Muscle layer of duodenum (tissue), 2 donors: Measurements from ENCODE around the gene UNC13C.

Experiments
- H3K27ac ChIP-seq: one replicate; pipeline ENCODE4 v1.7.0; 2013; ENCODE audit warnings: mild to moderate bottlenecking, low read length
- H3K27me3 ChIP-seq: one replicate; pipeline ENCODE4 v1.7.0; 2013; ENCODE audit warnings: low read depth, mild to moderate bottlenecking, control low read depth, low read length
- H3K36me3 ChIP-seq, 2 donors: one replicate each; pipeline ENCODE4 v1.7.0; 2013; ENCODE audit warnings: low read length in 2 of 2, control low read depth in 1 of 2, mild to moderate bottlenecking in 1 of 2; ENCODE audit not compliant: insufficient read depth in 2 of 2, control insufficient read depth in 1 of 2
- H3K4me1 ChIP-seq, 2 donors: one replicate each; pipeline ENCODE4 v1.7.0; 2013; ENCODE audit warnings: low read length in 2 of 2, mild to moderate bottlenecking in 2 of 2, control low read depth in 1 of 2, moderate library complexity in 1 of 2; ENCODE audit not compliant: insufficient read depth in 2 of 2, control insufficient read depth in 1 of 2
- H3K4me3 ChIP-seq, 2 donors: one replicate each; pipeline ENCODE4 v1.7.0; 2013; ENCODE audit warnings: low read length in 2 of 2, low read depth in 1 of 2, mild to moderate bottlenecking in 1 of 2
- H3K9me3 ChIP-seq, 2 donors: one replicate each; pipeline ENCODE4 v1.7.0; 2013; ENCODE audit warnings: low read length in 2 of 2, control low read depth in 1 of 2, mild to moderate bottlenecking in 1 of 2; ENCODE audit not compliant: control insufficient read depth in 1 of 2
- donor health status: healthy.

UNC13C gene

GRCh38 chr15:54307926-54308325 is 329.7 kb downstream of the UNC13C start:
- Histone ChIP-seq H3K9me3 (no peaks in the 10 kb centered on the region), H3K27ac (no peak overlapping the region), H3K27me3 (no peaks in the 10 kb centered on the region), H3K4me1 (no peaks in the 10 kb centered on the region), H3K4me3 (no peak overlapping the region), H3K36me3 (no peaks in the 10 kb centered on the region)

DNA sequence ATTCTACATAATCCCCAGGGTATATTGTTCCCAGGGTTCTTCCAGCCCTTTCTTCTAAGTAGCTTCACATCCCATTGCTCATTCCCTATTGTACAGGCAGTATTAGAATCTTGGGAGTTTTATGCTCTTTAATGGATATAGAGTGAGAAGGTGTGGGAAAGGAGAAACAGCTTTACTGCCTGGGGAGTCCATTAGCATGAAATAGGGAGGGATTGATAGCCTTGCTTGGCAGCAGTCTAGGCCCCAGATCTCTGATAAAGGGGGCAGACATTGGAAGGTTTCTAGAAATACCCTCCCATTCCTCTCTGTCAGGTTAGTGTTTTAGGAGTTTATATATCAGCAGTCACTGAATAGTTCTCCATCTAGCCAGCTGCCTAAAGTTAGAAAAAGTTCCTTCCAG is 334.3 kb downstream of the UNC13C start:
- no peaks in the 10 kb centered on the region for H3K27me3 ChIP-seq
- H3K4me1 ChIP-seq: no peaks in the 10 kb centered on the region
- H3K27ac ChIP-seq: no peak overlapping the region
- H3K4me3 ChIP-seq: no peak overlapping the region
- H3K9me3 ChIP-seq: no peaks in the 10 kb centered on the region
- no peaks in the 10 kb centered on the region for H3K36me3 ChIP-seq

DNA sequence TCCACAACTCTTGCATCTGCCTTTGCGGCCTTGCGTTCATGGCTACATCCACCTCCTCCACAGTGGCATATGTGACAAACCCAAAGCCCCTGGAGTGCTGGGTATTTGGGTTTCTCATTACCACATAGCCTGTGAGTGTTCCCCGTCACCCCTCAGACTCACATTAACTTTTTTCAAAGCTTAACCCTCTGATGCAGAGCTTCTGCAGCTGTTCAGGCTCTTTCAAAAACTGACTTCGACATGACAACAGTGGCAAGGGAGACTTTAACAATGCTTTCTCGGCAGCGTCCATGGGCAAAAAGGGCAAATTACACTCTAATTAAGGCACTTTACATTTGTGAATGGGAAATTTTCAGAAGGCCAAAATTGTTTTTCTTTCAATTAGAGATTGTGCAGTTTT is 343.2 kb downstream of the UNC13C start:
- Histone ChIP-seq H3K36me3 (no peaks in the 10 kb centered on the region), H3K4me3 (no peak overlapping the region), H3K4me1 (no peaks in the 10 kb centered on the region), H3K9me3 (no peaks in the 10 kb centered on the region), H3K27me3 (no peaks in the 10 kb centered on the region), H3K27ac (no peak overlapping the region)

GRCh38 chr15:54322341-54322740 is 344.1 kb downstream of the UNC13C start:
- Histone ChIP-seq H3K36me3 (no peaks in the 10 kb centered on the region), H3K4me3 (no peak overlapping the region), H3K4me1 (no peaks in the 10 kb centered on the region), H3K9me3 (no peaks in the 10 kb centered on the region), H3K27me3 (no peaks in the 10 kb centered on the region), H3K27ac (no peak overlapping the region)

GRCh38 chr15:54345301-54345700 is 367.1 kb downstream of the UNC13C start:
- Histone ChIP-seq H3K27ac (no peak overlapping the region), H3K27me3 (no peaks in the 10 kb centered on the region), H3K4me1 (no peaks in the 10 kb centered on the region), H3K9me3 (no peaks in the 10 kb centered on the region), H3K4me3 (no peak overlapping the region), H3K36me3 (no peaks in the 10 kb centered on the region)

DNA sequence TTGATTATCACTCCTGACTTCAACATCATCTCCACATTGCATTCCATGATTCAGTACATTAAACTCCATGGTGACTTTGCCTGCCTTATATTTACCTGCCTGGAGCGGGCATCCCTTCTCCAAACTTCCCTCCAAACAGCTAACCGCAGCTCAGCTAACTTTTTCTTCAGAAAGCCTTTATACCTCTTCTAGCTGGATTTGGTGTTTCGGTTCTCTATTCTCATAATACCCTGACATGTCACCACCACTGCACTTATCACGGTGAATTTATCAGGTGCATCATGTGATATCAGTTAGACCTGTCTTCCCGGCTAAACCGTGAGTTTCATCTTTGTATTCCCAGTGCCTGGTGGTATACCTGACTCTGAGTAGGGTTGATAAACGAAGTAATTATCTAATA is 367.6 kb downstream of the UNC13C start:
- no peaks in the 10 kb centered on the region for H3K9me3 ChIP-seq
- H3K27me3 ChIP-seq: no peaks in the 10 kb centered on the region
- no peak overlapping the region for H3K27ac ChIP-seq
- no peaks in the 10 kb centered on the region for H3K4me1 ChIP-seq
- no peak overlapping the region for H3K4me3 ChIP-seq
- H3K36me3 ChIP-seq: no peaks in the 10 kb centered on the region

- Histone ChIP-seq H3K36me3 (no peaks in the 10 kb centered on the region), H3K27ac (no peak overlapping the region), H3K27me3 (no peaks in the 10 kb centered on the region), H3K9me3 (no peaks in the 10 kb centered on the region), H3K4me1 (no peaks in the 10 kb centered on the region), H3K4me3 (no peak overlapping the region)
These were observed 369.0 kb downstream of the UNC13C start for GRCh38 chr15:54347082-54347827.

GRCh38 chr15:54353726-54354125 is 375.5 kb downstream of the UNC13C start:
- Histone ChIP-seq H3K27me3 (no peaks in the 10 kb centered on the region), H3K36me3 (no peaks in the 10 kb centered on the region), H3K9me3 (peaks cover 0 to 2% of the 10 kb centered on the region in 2 donors), H3K4me3 (no peak overlapping the region), H3K4me1 (no peaks in the 10 kb centered on the region), H3K27ac (no peak overlapping the region)

- Histone ChIP-seq H3K4me1 (no peaks in the 10 kb centered on the region), H3K36me3 (no peaks in the 10 kb centered on the region), H3K4me3 (no peak overlapping the region), H3K9me3 (peaks cover 0 to 7% of the 10 kb centered on the region in 2 donors), H3K27me3 (no peaks in the 10 kb centered on the region), H3K27ac (no peak overlapping the region)
These were observed 376.1 kb downstream of the UNC13C start for GRCh38 chr15:54354341-54354740.

GRCh38 chr15:54364961-54365360 is 386.7 kb downstream of the UNC13C start:
- Histone ChIP-seq H3K27ac (no peak overlapping the region), H3K36me3 (no peaks in the 10 kb centered on the region)

GRCh38 chr15:54373332-54373731 is 395.1 kb downstream of the UNC13C start:
- no peak overlapping the region for H3K4me3 ChIP-seq
- H3K9me3 ChIP-seq: peaks cover 0 to 6% of the 10 kb centered on the region in 2 donors
- H3K27me3 ChIP-seq: no peaks in the 10 kb centered on the region
- no peak overlapping the region for H3K27ac ChIP-seq
- H3K4me1 ChIP-seq: no peaks in the 10 kb centered on the region
- no peaks in the 10 kb centered on the region for H3K36me3 ChIP-seq

More at GRCh38 chr15:54364961-54365360, 386.7 kb downstream of the UNC13C start:
- Histone ChIP-seq H3K4me1 (no peaks in the 10 kb centered on the region), H3K4me3 (no peak overlapping the region), H3K27me3 (no peaks in the 10 kb centered on the region), H3K9me3 (peaks cover 8 to 10% of the 10 kb centered on the region in 2 donors)
